HL-60 (cell line): ENCODE results near the gene SESN2.

ENCODE experiments used
- CTCF ChIP-seq: IDR thresholded peaks from one replicate; pipeline ENCODE4 v1.5.1; 2011; ENCODE audit warnings: low read length, control low read depth, inconsistent platforms; ENCODE audit not compliant: insufficient read depth
- GABPA ChIP-seq: IDR thresholded peaks from 2 replicates; pipeline ENCODE4 v1.6.1; 2012; ENCODE audit warnings: low read depth
- POLR2AphosphoS5 ChIP-seq: IDR thresholded peaks from 2 replicates; pipeline ENCODE4 v1.6.1; 2012; ENCODE audit warnings: low read depth
- REST ChIP-seq: IDR thresholded peaks from 2 replicates; pipeline ENCODE4 v1.6.1; 2012; ENCODE audit warnings: low read depth; ENCODE audit not compliant: insufficient replicate concordance
- SPI1 ChIP-seq: IDR thresholded peaks from 2 replicates; pipeline ENCODE4 v1.6.1; 2012; ENCODE audit warnings: low read depth, mild to moderate bottlenecking, borderline replicate concordance

- TF ChIP-seq CTCF (no peak), POLR2AphosphoS5 (no peak), REST (no peak), GABPA (no peak), SPI1 (peak; percentile 87)
Observed at GRCh38 chr1:28326515-28326914, 67.2 kb downstream of the SESN2 start.
